ENCODE results near the gene RBM15B.

Gene RBM15B

GRCh38 chr3:51371943-51372557, 19.0 kb upstream of the RBM15B start:
- peaks cover 9% of the 10 kb centered on the region for H3K27me3 Mint-ChIP-seq (ENCODE audit: low read depth)
- no peaks in the 10 kb centered on the region for H3K9me3 Mint-ChIP-seq
- peaks cover 1% of the 10 kb centered on the region for H3K4me1 Mint-ChIP-seq (ENCODE audit: low read depth)
- no peak overlapping the region for H3K27ac Mint-ChIP-seq
- no peak overlapping the region for H3K4me3 Mint-ChIP-seq
- no peaks in the 10 kb centered on the region for H3K36me3 Mint-ChIP-seq (ENCODE audit: low read depth)

- H3K4me1 Mint-ChIP-seq (ENCODE audit: low read depth): peaks cover 1% of the 10 kb centered on the region
- H3K27ac Mint-ChIP-seq: no peak overlapping the region
- no peaks in the 10 kb centered on the region for H3K36me3 Mint-ChIP-seq (ENCODE audit: low read depth)
- H3K27me3 Mint-ChIP-seq (ENCODE audit: low read depth): peaks cover 5% of the 10 kb centered on the region
- H3K9me3 Mint-ChIP-seq: no peaks in the 10 kb centered on the region
- no peak overlapping the region for H3K4me3 Mint-ChIP-seq
Measured at GRCh38 chr3:51373658-51374421, 17.2 kb upstream of the RBM15B start.

- no peak overlapping the region for H3K4me3 Mint-ChIP-seq
- peaks cover 1% of the 10 kb centered on the region for H3K4me1 Mint-ChIP-seq (ENCODE audit: low read depth)
- peaks cover 5% of the 10 kb centered on the region for H3K27me3 Mint-ChIP-seq (ENCODE audit: low read depth)
- no peaks in the 10 kb centered on the region for H3K36me3 Mint-ChIP-seq (ENCODE audit: low read depth)
- no peaks in the 10 kb centered on the region for H3K9me3 Mint-ChIP-seq
- H3K27ac Mint-ChIP-seq: no peak overlapping the region
Measured at GRCh38 chr3:51374456-51374855, 16.6 kb upstream of the RBM15B start.

GRCh38 chr3:51375136-51375535, 15.9 kb upstream of the RBM15B start:
- H3K9me3 Mint-ChIP-seq: no peaks in the 10 kb centered on the region

GRCh38 chr3:51375571-51375970, 15.5 kb upstream of the RBM15B start:
- Mint-ChIP-seq H3K27ac (no peak overlapping the region), H3K27me3 (ENCODE audit: low read depth) (no peaks in the 10 kb centered on the region), H3K4me1 (ENCODE audit: low read depth) (peaks cover 1% of the 10 kb centered on the region), H3K4me3 (no peak overlapping the region), H3K9me3 (no peaks in the 10 kb centered on the region), H3K36me3 (ENCODE audit: low read depth) (no peaks in the 10 kb centered on the region)

More at GRCh38 chr3:51375136-51375535, 15.9 kb upstream of the RBM15B start:
- Mint-ChIP-seq H3K4me3 (no peak overlapping the region), H3K36me3 (ENCODE audit: low read depth) (no peaks in the 10 kb centered on the region), H3K27ac (no peak overlapping the region), H3K4me1 (ENCODE audit: low read depth) (peaks cover 1% of the 10 kb centered on the region), H3K27me3 (ENCODE audit: low read depth) (peaks cover 1% of the 10 kb centered on the region)

- Mint-ChIP-seq H3K9me3 (no peaks in the 10 kb centered on the region), H3K36me3 (ENCODE audit: low read depth) (no peaks in the 10 kb centered on the region), H3K27ac (no peak overlapping the region), H3K4me1 (ENCODE audit: low read depth) (peaks cover 2% of the 10 kb centered on the region), H3K27me3 (ENCODE audit: low read depth) (no peaks in the 10 kb centered on the region), H3K4me3 (no peak overlapping the region)
Measured at GRCh38 chr3:51378065-51378464, 13.0 kb upstream of the RBM15B start.

GRCh38 chr3:51378726-51379125, 12.4 kb upstream of the RBM15B start:
- H3K36me3 Mint-ChIP-seq (ENCODE audit: low read depth): peaks cover under 1% of the 10 kb centered on the region
- no peak overlapping the region for H3K27ac Mint-ChIP-seq
- no peaks in the 10 kb centered on the region for H3K9me3 Mint-ChIP-seq
- no peaks in the 10 kb centered on the region for H3K27me3 Mint-ChIP-seq (ENCODE audit: low read depth)
- H3K4me1 Mint-ChIP-seq (ENCODE audit: low read depth): peaks cover 9% of the 10 kb centered on the region
- no peak overlapping the region for H3K4me3 Mint-ChIP-seq

GRCh38 chr3:51379301-51379700, 11.8 kb upstream of the RBM15B start:
- H3K27me3 Mint-ChIP-seq (ENCODE audit: low read depth): no peaks in the 10 kb centered on the region
- H3K27ac Mint-ChIP-seq: no peak overlapping the region
- no peak overlapping the region for H3K4me3 Mint-ChIP-seq
- H3K9me3 Mint-ChIP-seq: no peaks in the 10 kb centered on the region
- H3K4me1 Mint-ChIP-seq (ENCODE audit: low read depth): peaks cover 14% of the 10 kb centered on the region
- peaks cover 5% of the 10 kb centered on the region for H3K36me3 Mint-ChIP-seq (ENCODE audit: low read depth)

GRCh38 chr3:51379746-51380455, 11.2 kb upstream of the RBM15B start:
- no peak overlapping the region for H3K27ac Mint-ChIP-seq
- no peaks in the 10 kb centered on the region for H3K9me3 Mint-ChIP-seq
- no peaks in the 10 kb centered on the region for H3K27me3 Mint-ChIP-seq (ENCODE audit: low read depth)
- no peak overlapping the region for H3K4me3 Mint-ChIP-seq
- H3K36me3 Mint-ChIP-seq (ENCODE audit: low read depth): peaks cover 10% of the 10 kb centered on the region
- peaks cover 14% of the 10 kb centered on the region for H3K4me1 Mint-ChIP-seq (ENCODE audit: low read depth)

- Mint-ChIP-seq H3K27me3 (ENCODE audit: low read depth) (no peaks in the 10 kb centered on the region), H3K27ac (no peak overlapping the region), H3K4me3 (no peak overlapping the region), H3K4me1 (ENCODE audit: low read depth) (peaks cover 16% of the 10 kb centered on the region), H3K36me3 (ENCODE audit: low read depth) (peaks cover 14% of the 10 kb centered on the region), H3K9me3 (no peaks in the 10 kb centered on the region)
Measured at GRCh38 chr3:51380601-51381332, 10.3 kb upstream of the RBM15B start.

- Mint-ChIP-seq H3K4me1 (ENCODE audit: low read depth) (peaks cover 22% of the 10 kb centered on the region), H3K36me3 (ENCODE audit: low read depth) (peaks cover 20% of the 10 kb centered on the region), H3K27me3 (ENCODE audit: low read depth) (no peaks in the 10 kb centered on the region), H3K27ac (no peak overlapping the region), H3K9me3 (no peaks in the 10 kb centered on the region), H3K4me3 (no peak overlapping the region)
Measured at GRCh38 chr3:51381333-51381705, 9.8 kb upstream of the RBM15B start.

GRCh38 chr3:51382076-51382745, 8.9 kb upstream of the RBM15B start:
- H3K9me3 Mint-ChIP-seq: no peaks in the 10 kb centered on the region
- no peak overlapping the region for H3K4me3 Mint-ChIP-seq
- H3K27ac Mint-ChIP-seq: no peak overlapping the region
- no peaks in the 10 kb centered on the region for H3K27me3 Mint-ChIP-seq (ENCODE audit: low read depth)
- H3K36me3 Mint-ChIP-seq (ENCODE audit: low read depth): peaks cover 22% of the 10 kb centered on the region
- peaks cover 27% of the 10 kb centered on the region for H3K4me1 Mint-ChIP-seq (ENCODE audit: low read depth)

- H3K4me1 Mint-ChIP-seq (ENCODE audit: low read depth): peaks cover 34% of the 10 kb centered on the region
- H3K27me3 Mint-ChIP-seq (ENCODE audit: low read depth): no peaks in the 10 kb centered on the region
- peak overlapping the region; percentile 99 for H3K4me3 Mint-ChIP-seq
- peaks cover 29% of the 10 kb centered on the region for H3K36me3 Mint-ChIP-seq (ENCODE audit: low read depth)
- no peaks in the 10 kb centered on the region for H3K9me3 Mint-ChIP-seq
- H3K27ac Mint-ChIP-seq: no peak overlapping the region
Measured at GRCh38 chr3:51382947-51383578, 8.0 kb upstream of the RBM15B start.

All from T-helper 1 cell treated with Interleukin-12 subunit alpha and Interleukin-12 subunit beta and Interleukin-4 antibody, amounts not matched to agents 30 μg/mL and 1 μg/mL, for 36 hours (primary cell).